Measurements from ENCODE around the gene ARHGAP27.
"Not testable (repeated sequence)": the region's sequence is repeated elsewhere in the genome, so short reads cannot be mapped to it uniquely, and the experiment has no call there.

The ARHGAP27 gene

DNA sequence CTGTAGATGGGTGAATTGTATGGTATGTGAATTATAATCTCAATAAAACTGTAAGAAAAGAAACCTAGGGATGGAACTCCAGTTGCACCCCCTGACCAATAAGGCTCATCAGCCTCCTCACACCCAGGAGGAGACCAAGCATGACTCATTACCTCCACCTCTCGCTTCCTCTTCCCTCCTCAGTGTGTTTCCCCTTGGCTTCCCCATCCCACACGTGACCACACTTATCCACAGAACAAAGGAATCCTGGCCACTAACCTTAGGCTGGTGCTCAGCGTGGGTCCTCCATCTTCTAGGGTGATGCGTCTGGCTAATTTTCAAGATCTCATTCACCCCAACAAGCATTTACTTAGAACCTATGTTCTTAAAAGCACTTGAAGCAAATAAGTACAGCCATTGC lies 79.6 kb downstream of the ARHGAP27 start:
- DNase-seq, result no peak

DNA sequence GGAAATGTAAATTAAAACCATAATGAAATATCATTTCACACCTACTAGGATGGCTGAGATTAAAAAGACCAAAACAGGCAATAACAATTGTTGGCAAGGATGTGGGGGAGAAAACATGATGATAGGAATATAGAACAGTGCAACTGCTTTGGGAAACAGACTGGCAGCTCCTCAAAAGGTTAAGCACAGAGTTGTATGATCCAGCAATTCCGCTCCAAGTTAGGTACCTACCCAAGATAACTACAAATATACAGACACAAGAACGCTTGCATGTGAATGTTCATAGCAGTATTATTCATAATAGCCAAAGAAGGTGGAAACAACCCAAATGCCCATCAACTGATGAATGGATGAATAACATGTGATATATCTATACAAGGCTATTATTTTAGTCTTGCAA lies 80.8 kb downstream of the ARHGAP27 start:
- DNase-seq, result no peak

DNA sequence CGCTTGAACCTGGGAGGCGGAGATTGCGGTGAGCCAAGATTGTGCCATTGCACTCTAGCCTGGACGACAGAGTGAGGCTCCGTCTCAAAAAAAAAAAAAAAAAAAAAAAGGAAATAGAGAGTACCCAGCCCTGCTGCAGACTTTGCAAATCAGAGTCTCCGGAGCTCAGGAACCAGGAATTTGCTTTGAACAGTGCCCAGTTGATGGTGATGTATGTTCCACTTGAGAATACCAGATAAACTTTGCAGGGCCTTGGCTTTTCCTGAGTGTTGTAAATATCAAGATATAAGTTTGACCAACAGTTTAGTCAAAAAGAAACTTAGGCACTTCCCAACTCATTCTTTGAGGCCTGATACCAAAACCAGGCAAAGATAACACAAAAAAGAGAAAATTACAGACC lies 85.2 kb downstream of the ARHGAP27 start:
- no peak for DNase-seq

DNA sequence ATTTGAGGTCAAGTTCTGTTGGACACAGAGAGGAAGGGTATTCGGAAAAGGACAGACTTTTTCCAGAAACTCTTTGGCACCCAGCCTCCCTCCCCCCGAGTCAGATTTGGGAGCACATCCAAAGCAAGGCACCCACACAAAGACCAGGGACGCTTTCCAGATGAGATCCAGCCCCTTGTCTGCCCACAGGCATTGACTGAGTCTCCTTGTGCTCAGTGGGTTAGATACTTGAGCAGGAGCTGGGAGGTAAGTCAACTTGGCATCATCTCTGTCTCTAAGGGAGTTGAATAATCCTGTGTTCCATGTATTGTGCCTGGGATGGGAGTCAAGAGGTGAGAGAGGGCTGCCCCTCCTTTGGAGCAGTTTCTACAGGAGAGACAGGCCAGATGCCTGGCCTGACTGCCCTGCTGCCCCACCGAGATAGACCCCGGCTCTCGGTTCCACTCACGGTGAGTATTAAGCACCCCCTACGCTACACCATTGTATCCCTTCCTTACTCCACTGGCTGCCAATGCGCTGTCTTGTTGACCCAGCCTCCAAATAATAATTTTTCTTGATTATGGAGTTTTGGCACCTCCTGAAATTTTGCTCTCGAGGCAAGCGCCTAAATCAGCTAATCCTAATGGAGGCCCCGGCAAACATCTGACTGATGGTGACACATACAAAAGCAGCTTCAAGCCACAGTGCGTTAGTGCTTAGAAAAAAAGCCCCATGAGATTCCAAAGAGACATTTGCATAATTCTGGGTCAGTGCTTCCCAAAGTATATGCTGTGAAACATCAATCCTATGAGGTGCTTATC lies 86.3 kb downstream of the ARHGAP27 start:
- DNase-seq, result no peak

DNA sequence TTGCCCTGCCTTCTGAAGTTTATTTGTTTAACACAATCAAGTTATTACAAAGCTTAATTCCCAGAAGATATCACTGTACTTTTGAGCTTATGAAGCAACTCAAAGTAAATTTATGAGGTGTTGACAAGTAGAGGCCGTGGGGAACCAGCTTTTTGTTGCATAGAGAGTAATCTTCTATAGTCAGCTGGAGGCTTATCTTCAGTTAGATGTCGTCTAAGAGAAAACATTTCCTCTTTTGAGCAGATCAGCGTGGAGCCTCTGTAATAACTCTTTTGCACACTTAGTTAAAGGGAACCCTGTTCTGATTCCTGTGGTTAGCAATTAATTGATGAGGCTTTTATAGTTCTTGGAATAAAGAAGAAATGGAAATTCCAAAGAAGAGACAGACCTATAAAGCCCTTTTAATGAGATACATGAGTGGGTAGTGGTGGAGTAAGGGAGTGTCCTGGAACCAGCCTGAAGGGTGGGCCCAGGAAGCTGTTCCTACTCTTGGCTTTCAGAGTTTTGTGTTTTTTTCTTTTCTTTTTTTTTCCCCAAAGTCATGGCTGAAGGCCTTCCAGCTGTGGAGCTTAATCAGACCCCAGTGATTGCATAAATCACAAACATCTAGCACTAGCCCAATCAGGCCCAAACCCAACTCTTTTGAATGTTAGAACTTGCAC lies 87.0 kb downstream of the ARHGAP27 start:
- peak; percentile 79 for DNase-seq

DNA sequence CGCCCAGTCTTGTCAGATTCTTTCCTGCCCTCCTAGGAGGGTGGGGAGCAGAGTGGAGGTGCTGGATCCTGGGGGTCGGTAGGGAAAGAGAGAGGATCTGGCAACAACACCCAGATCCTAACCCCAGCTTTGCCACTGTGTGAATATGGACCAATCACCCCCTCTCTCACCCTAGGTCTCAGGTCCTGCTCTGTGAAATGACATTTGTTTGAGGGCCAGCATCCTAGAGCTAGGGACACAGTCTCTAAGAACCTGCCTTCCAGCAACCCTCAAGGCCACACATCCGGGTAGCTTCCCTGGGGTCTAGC lies 87.5 kb downstream of the ARHGAP27 start:
- no peak for DNase-seq

DNA sequence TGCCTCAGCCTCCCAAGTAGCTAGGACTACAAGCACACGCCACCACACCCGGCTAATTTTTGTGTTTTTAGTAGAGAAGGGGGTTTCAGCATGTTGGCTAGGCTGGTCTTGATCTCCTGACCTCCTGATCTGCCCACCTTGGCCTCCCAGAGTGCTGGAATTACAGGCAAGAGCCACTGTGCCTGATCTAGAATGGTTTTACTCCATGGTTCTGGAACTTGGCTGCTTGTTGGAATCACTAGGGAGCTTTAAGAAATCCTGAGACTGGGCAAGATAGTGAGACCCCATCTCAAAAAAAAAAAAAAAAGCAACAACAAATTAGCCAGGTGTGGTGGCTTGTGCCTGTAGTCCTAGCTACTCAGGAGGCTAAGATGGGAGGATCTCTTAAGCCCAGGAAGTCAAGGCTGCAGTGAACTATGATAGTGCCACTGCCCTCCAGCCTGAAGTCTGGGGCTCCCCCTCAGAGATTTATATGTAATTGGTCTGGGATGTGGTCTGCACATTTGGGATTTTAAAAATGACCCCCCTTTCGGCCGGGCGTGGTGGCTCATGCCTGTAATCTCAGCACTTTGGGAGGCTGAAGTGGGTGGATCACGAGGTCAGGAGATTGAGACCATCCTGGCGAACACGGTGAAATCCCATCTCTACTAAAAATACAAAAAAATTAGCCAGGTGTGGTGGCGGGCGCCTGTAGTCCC lies 88.6 kb downstream of the ARHGAP27 start:
- not testable (repeated sequence) for DNase-seq
